Breast epithelium (tissue), 4 donors: ENCODE data around the gene FAT1. TPM values are rescaled to one million over a fixed set of nuclear protein-coding genes. Genes with fewer than 3 reads are reported as not detected.
A peak's percentile ranks its signal among the peaks of the same experiment; 100 is the strongest.

Experiments
- DNase-seq, 2 donors: peaks; one replicate each; pipeline ENCODE4 v3.0.0-alpha.2; 2019; ENCODE audit warnings: low spot score in 2 of 2
- H3K27ac ChIP-seq, 2 donors: fragments of 200-600 bp; sonication (generic) in 1 of 2; one replicate each; pipeline ENCODE4 v1.5.1; 2016 to 2019; ENCODE audit warnings: mild to moderate bottlenecking in 1 of 2
- H3K27me3 ChIP-seq, 2 donors: fragments of 200-600 bp; sonication (generic) in 1 of 2; one replicate each; pipeline versions ENCODE4 v1.5.1 to v1.6.0; 2017 to 2019; ENCODE audit warnings: control low read depth in 1 of 2, mild to moderate bottlenecking in 1 of 2
- H3K36me3 ChIP-seq: fragments of 200-600 bp; one replicate; pipeline ENCODE4 v1.5.1; 2019
- H3K4me1 ChIP-seq, 2 donors: fragments of 200-600 bp; sonication (generic); one replicate each; pipeline ENCODE4 v1.5.1; 2016 to 2019; ENCODE audit warnings: control low read depth in 1 of 2
- H3K4me3 ChIP-seq, 3 donors: fragments of 200-600 bp; sonication (generic); 1 replicate in 2 of 3; 2 replicates in 1 of 3; pipeline ENCODE4 v1.5.1; 2016 to 2019; ENCODE audit warnings: mild to moderate bottlenecking in 3 of 3, moderate library complexity in 2 of 3
- H3K9me3 ChIP-seq, 2 donors: fragments of 200-600 bp; sonication (generic) in 1 of 2; one replicate each; pipeline ENCODE4 v1.5.1; 2016 to 2019; ENCODE audit warnings: control low read depth in 1 of 2
- CTCF ChIP-seq, 3 donors: fragments of 450-650 bp; IDR thresholded peaks; one replicate each; pipeline ENCODE4 v1.5.1; 2016 to 2017; ENCODE audit warnings: antibody characterized with exemption in 3 of 3, mild to moderate bottlenecking in 3 of 3, moderate library complexity in 3 of 3
- POLR2A ChIP-seq: fragments of 450-650 bp; IDR thresholded peaks from one replicate; pipeline ENCODE4 v1.6.1; 2016; ENCODE audit warnings: antibody characterized with exemption, mild to moderate bottlenecking, moderate library complexity
- POLR2AphosphoS5 ChIP-seq, 3 donors: sonication (generic); formaldehyde crosslinking; IDR thresholded peaks; one replicate each; pipeline ENCODE4 v1.6.1; 2017; ENCODE audit warnings: antibody characterized with exemption in 3 of 3
- intact Hi-C: fragments of 100-400 bp; cut with DNase I; formaldehyde crosslinking; loops from one replicate; pipeline ENCODE4 v1.15.1; 2023; ENCODE audit warnings: low total_unique reads
- total RNA-seq, 3 donors: library from RNA; depleted of rRNA; stranded (reverse); fragments of >200 nt; gene quantifications; one replicate each; pipeline ENCODE4 v1.1.0, GENCODE V29; 2016

The FAT1 gene
- total RNA-seq, 3 donors from 2014 or later: 54.2 to 125 (median 87.2) TPM

GRCh38 chr4:186587416-186588018, 136.1 kb downstream of the FAT1 start:
- Histone ChIP-seq H3K4me1 (no peaks in the 10 kb centered on the region), H3K27ac (no peak overlapping the region), H3K27me3 (no peaks in the 10 kb centered on the region), H3K4me3 (no peak overlapping the region), H3K36me3 (no peaks in the 10 kb centered on the region), H3K9me3 (no peaks in the 10 kb centered on the region)
- intact Hi-C loops: no loop called here
- DNase-seq: peak in 1 of 2 donors; percentile 47
- TF ChIP-seq CTCF (IDR thresholded peaks at IDR 0.05): peak in 2 of 3 donors; percentile 68 to 77
- no peak for TF ChIP-seq POLR2AphosphoS5 (IDR thresholded peaks at IDR 0.05)
- no peak for TF ChIP-seq POLR2A

GRCh38 chr4:186586205-186586604, 137.5 kb downstream of the FAT1 start:
- Histone ChIP-seq H3K27me3 (no peaks in the 10 kb centered on the region), H3K36me3 (no peaks in the 10 kb centered on the region), H3K4me1 (no peaks in the 10 kb centered on the region), H3K4me3 (no peak overlapping the region), H3K9me3 (no peaks in the 10 kb centered on the region), H3K27ac (no peak overlapping the region)
- TF ChIP-seq POLR2AphosphoS5 (IDR thresholded peaks at IDR 0.05) (no peak), POLR2A (no peak), CTCF (IDR thresholded peaks at IDR 0.05) (no peak)
- intact Hi-C loops: no loop called here
- DNase-seq: no peak

- H3K36me3 ChIP-seq: no peaks in the 10 kb centered on the region
- H3K9me3 ChIP-seq: no peaks in the 10 kb centered on the region
- intact Hi-C loops: no loop called here
- no peaks in the 10 kb centered on the region for H3K27me3 ChIP-seq
- no peak for TF ChIP-seq POLR2A
- no peak for TF ChIP-seq POLR2AphosphoS5 (IDR thresholded peaks at IDR 0.05)
- no peak for TF ChIP-seq CTCF (IDR thresholded peaks at IDR 0.05)
- no peak for DNase-seq
- no peak overlapping the region for H3K4me3 ChIP-seq
- no peak overlapping the region for H3K27ac ChIP-seq
- no peaks in the 10 kb centered on the region for H3K4me1 ChIP-seq
Measured at GRCh38 chr4:186584912-186585311, 138.7 kb downstream of the FAT1 start.

GRCh38 chr4:186581421-186581820, 142.2 kb downstream of the FAT1 start:
- H3K27me3 ChIP-seq: no peaks in the 10 kb centered on the region
- H3K4me3 ChIP-seq: no peak overlapping the region
- TF ChIP-seq CTCF (IDR thresholded peaks at IDR 0.05) (no peak), POLR2A (no peak), POLR2AphosphoS5 (IDR thresholded peaks at IDR 0.05) (no peak)
- intact Hi-C loops: no loop called here
- H3K36me3 ChIP-seq: no peaks in the 10 kb centered on the region
- no peaks in the 10 kb centered on the region for H3K4me1 ChIP-seq
- no peak overlapping the region for H3K27ac ChIP-seq
- no peak for DNase-seq
- H3K9me3 ChIP-seq: no peaks in the 10 kb centered on the region

- Histone ChIP-seq H3K4me3 (no peak overlapping the region), H3K27ac (no peak overlapping the region), H3K4me1 (no peaks in the 10 kb centered on the region), H3K27me3 (no peaks in the 10 kb centered on the region), H3K9me3 (no peaks in the 10 kb centered on the region), H3K36me3 (no peaks in the 10 kb centered on the region)
- intact Hi-C loops: no loop called here
- no peak for TF ChIP-seq POLR2AphosphoS5 (IDR thresholded peaks at IDR 0.05)
- TF ChIP-seq POLR2A: no peak
- no peak for TF ChIP-seq CTCF (IDR thresholded peaks at IDR 0.05)
- no peak for DNase-seq
Measured at GRCh38 chr4:186580669-186581068, 143.0 kb downstream of the FAT1 start.
